IMR-90 (cell line): ENCODE measurements around the gene LSM14B. TPM values are rescaled to one million over a fixed set of nuclear protein-coding genes. Genes with fewer than 3 reads are reported as not detected.

ENCODE experiments used
- ATAC-seq: fragments of 200-7000 bp; cut with Tn5 transposase; 2 replicates; pipeline ENCODE4 v1.9.1; 2020; ENCODE audit warnings: low read depth, mild to moderate bottlenecking, moderate library complexity
- BruUV-seq: library from RNA; stranded (reverse); fragments of 400-500 nt; replicated peaks from 2 replicates; lab custom pipeline; 2021; lab: Mats Ljungman, UMichigan
- CTCF ChIA-PET: fragments of 300-600 bp; formaldehyde crosslinking; extraction: SDS; loops from one replicate; lab custom pipeline; 2021; ENCODE audit warnings: antibody characterized with exemption; lab: Yijun Ruan, JAX
- POLR2A ChIA-PET: fragments of 300-600 bp; sonication (Branson Sonifier 250); formaldehyde crosslinking; loops from one replicate; lab custom pipeline; 2022; ENCODE audit warnings: antibody characterized with exemption; ENCODE audit not compliant: unreplicated experiment; lab: Charles Lee
- DNase-seq: peaks from one replicate; pipeline ENCODE4 v3.0.0; 2013
- H2AFZ ChIP-seq: replicated peaks from 2 replicates; pipeline ENCODE3; 2013; ENCODE audit warnings: low read length, mild to moderate bottlenecking; ENCODE audit not compliant: poor library complexity
- H2AK5ac ChIP-seq: 2 replicates; pipeline ENCODE4 v1.6.1; 2013; ENCODE audit warnings: low read depth, low read length, inconsistent platforms
- H2AK9ac ChIP-seq: replicated peaks from 2 replicates; pipeline ENCODE3; 2013; ENCODE audit warnings: mild to moderate bottlenecking, low read depth, low read length, moderate library complexity; ENCODE audit not compliant: poor library complexity
- H2BK120ac ChIP-seq: 2 replicates; pipeline ENCODE4 v1.6.1; 2013; ENCODE audit warnings: low read depth, low read length, inconsistent platforms
- H2BK15ac ChIP-seq: 3 replicates; pipeline ENCODE4 v1.6.1; 2013; ENCODE audit warnings: low read depth, low read length, inconsistent platforms
- H2BK20ac ChIP-seq: 2 replicates; pipeline ENCODE4 v1.6.1; 2013; ENCODE audit warnings: low read depth, mild to moderate bottlenecking, inconsistent platforms, low read length, moderate library complexity
- H2BK5ac ChIP-seq: 2 replicates; pipeline ENCODE4 v1.6.1; 2013; ENCODE audit warnings: mild to moderate bottlenecking, low read depth, low read length, inconsistent platforms; ENCODE audit not compliant: poor library complexity, severe bottlenecking
- H3K14ac ChIP-seq: replicated peaks from 2 replicates; pipeline ENCODE4 v1.6.1; 2013; ENCODE audit warnings: low read depth, low read length, inconsistent platforms
- H3K18ac ChIP-seq: 2 replicates; pipeline ENCODE4 v1.6.1; 2013; ENCODE audit warnings: low read depth, low read length, control low read depth
- H3K23ac ChIP-seq: 2 replicates; pipeline ENCODE4 v1.6.1; 2013; ENCODE audit warnings: low read depth, low read length, inconsistent platforms
- H3K27ac ChIP-seq: 2 replicates; pipeline ENCODE4 v1.5.1; 2013; ENCODE audit warnings: mild to moderate bottlenecking, control low read depth, low read length; ENCODE audit not compliant: insufficient read depth
- H3K27me3 ChIP-seq: 2 replicates; pipeline ENCODE4 v1.6.1; 2013; ENCODE audit warnings: low read length; ENCODE audit not compliant: control insufficient read depth, insufficient read depth
- H3K36me3 ChIP-seq: 2 replicates; pipeline ENCODE4 v1.6.1; 2013; ENCODE audit warnings: low read length, mixed read lengths; ENCODE audit not compliant: control insufficient read depth, insufficient read depth
- H3K4ac ChIP-seq: 2 replicates; pipeline ENCODE4 v1.6.1; 2013; ENCODE audit warnings: low read depth, low read length, inconsistent platforms
- H3K4me1 ChIP-seq: 2 replicates; pipeline ENCODE4 v1.6.1; 2013; ENCODE audit warnings: low read length, mixed read lengths; ENCODE audit not compliant: control insufficient read depth, insufficient read depth
- H3K4me2 ChIP-seq: 2 replicates; pipeline ENCODE4 v1.6.1; 2013; ENCODE audit warnings: low read depth, mild to moderate bottlenecking, control low read depth, low read length, moderate library complexity
- H3K4me3 ChIP-seq: 2 replicates; pipeline ENCODE4 v1.5.1; 2013; ENCODE audit warnings: low read depth, mild to moderate bottlenecking, control low read depth, low read length, moderate library complexity; ENCODE audit not compliant: insufficient read depth
- H3K56ac ChIP-seq: 2 replicates; pipeline ENCODE4 v1.6.1; 2013; ENCODE audit warnings: low read length, inconsistent platforms; ENCODE audit not compliant: insufficient read depth; ENCODE audit errors: extremely low read depth
- H3K79me1 ChIP-seq, 2 experiments: 2 replicates each; pipeline ENCODE4 v1.6.1; 2013; ENCODE audit warnings: low read length in 2 of 2, inconsistent platforms in 1 of 2, low read depth in 1 of 2
- H3K9ac ChIP-seq: 2 replicates; pipeline ENCODE4 v1.6.1; 2013; ENCODE audit warnings: low read depth, low read length, control low read depth
- H3K9me1 ChIP-seq: 2 replicates; pipeline ENCODE4 v1.6.1; 2013; ENCODE audit warnings: low read length, inconsistent platforms; ENCODE audit not compliant: insufficient read depth
- H3K9me3 ChIP-seq: 2 replicates; pipeline ENCODE4 v1.6.1; 2013; ENCODE audit warnings: low read length; ENCODE audit not compliant: control insufficient read depth, insufficient read depth
- H4K20me1 ChIP-seq: 2 replicates; pipeline ENCODE4 v1.6.1; 2013; ENCODE audit warnings: low read length, inconsistent platforms; ENCODE audit not compliant: insufficient read depth
- H4K5ac ChIP-seq: 2 replicates; pipeline ENCODE4 v1.6.1; 2013; ENCODE audit warnings: mild to moderate bottlenecking, low read depth, low read length, control low read depth
- H4K8ac ChIP-seq, 2 experiments: 2 replicates each; pipeline ENCODE4 v1.6.1; 2013; ENCODE audit warnings: low read depth in 2 of 2, low read length in 2 of 2, control low read depth in 1 of 2, inconsistent platforms in 1 of 2
- H4K91ac ChIP-seq: 2 replicates; pipeline ENCODE4 v1.6.1; 2013; ENCODE audit warnings: low read depth, low read length, inconsistent platforms; ENCODE audit not compliant: insufficient read depth
- BHLHE40 ChIP-seq: fragments of 150-350 bp; IDR thresholded peaks from 2 replicates; pipeline ENCODE4 v1.6.1; 2016; ENCODE audit warnings: mild to moderate bottlenecking, low read depth, low read length
- CEBPB ChIP-seq: IDR thresholded peaks from 2 replicates; pipeline ENCODE4 v1.6.1; 2012; ENCODE audit warnings: low read depth, low read length, improper control_type of control experiment
- CHD1 ChIP-seq: IDR thresholded peaks from 2 replicates; pipeline ENCODE4 v1.6.1; 2012; ENCODE audit warnings: low read depth, low read length, improper control_type of control experiment
- CTCF ChIP-seq: conservative IDR thresholded peaks from 2 replicates; pipeline ENCODE4 v1.5.1; 2012; ENCODE audit warnings: mild to moderate bottlenecking, low read depth, low read length, improper control_type of control experiment
- ELK1 ChIP-seq: fragments of 150-350 bp; IDR thresholded peaks from 2 replicates; pipeline ENCODE4 v1.6.1; 2016; ENCODE audit warnings: low read depth, mild to moderate bottlenecking, low read length, moderate library complexity, borderline replicate concordance
- FOS ChIP-seq: fragments of 150-350 bp; IDR thresholded peaks from 2 replicates; pipeline ENCODE4 v1.6.1; 2016; ENCODE audit warnings: low read depth, low read length
- MAFK ChIP-seq: IDR thresholded peaks from 2 replicates; pipeline ENCODE4 v1.6.1; 2012; ENCODE audit warnings: low read depth, low read length, improper control_type of control experiment
- MAZ ChIP-seq: IDR thresholded peaks from 2 replicates; pipeline ENCODE4 v1.6.1; 2012; ENCODE audit warnings: low read depth, mild to moderate bottlenecking, low read length, improper control_type of control experiment, moderate library complexity, borderline replicate concordance
- MXI1 ChIP-seq: IDR thresholded peaks from 2 replicates; pipeline ENCODE4 v1.6.1; 2012; ENCODE audit warnings: low read depth, mild to moderate bottlenecking, low read length, moderate library complexity, borderline replicate concordance
- NFE2L2 ChIP-seq: fragments of 150-350 bp; IDR thresholded peaks from 2 replicates; pipeline ENCODE4 v1.6.1; 2016; ENCODE audit warnings: low read depth, mild to moderate bottlenecking, low read length
- POLR2A ChIP-seq: IDR thresholded peaks from 2 replicates; pipeline ENCODE4 v1.6.1; 2012; ENCODE audit warnings: mild to moderate bottlenecking, low read depth, low read length
- RAD21 ChIP-seq: IDR thresholded peaks from 2 replicates; pipeline ENCODE4 v1.6.1; 2012; ENCODE audit warnings: low read length, improper control_type of control experiment
- RCOR1 ChIP-seq: IDR thresholded peaks from 2 replicates; pipeline ENCODE4 v1.6.1; 2012; ENCODE audit warnings: mild to moderate bottlenecking, low read length, improper control_type of control experiment; ENCODE audit not compliant: insufficient replicate concordance
- RFX5 ChIP-seq: IDR thresholded peaks from 2 replicates; pipeline ENCODE4 v1.8.0; 2012; ENCODE audit warnings: low read depth, mild to moderate bottlenecking, low read length, moderate library complexity
- SMC3 ChIP-seq: fragments of 150-350 bp; IDR thresholded peaks from 2 replicates; pipeline ENCODE4 v1.6.1; 2016; ENCODE audit warnings: low read depth, mild to moderate bottlenecking, antibody characterized with exemption, low read length, moderate library complexity
- USF2 ChIP-seq: fragments of 150-350 bp; IDR thresholded peaks from 2 replicates; pipeline ENCODE4 v1.6.1; 2017; ENCODE audit warnings: mild to moderate bottlenecking, antibody characterized with exemption, low read length, low read depth
- WGBS, 2 experiments: methylation state at CpG; one replicate each; pipeline versions ENCODE4 v1.1.5 to v1.1.7; 2013; ENCODE audit warnings: missing lambda C conversion rate in 2 of 2; ENCODE audit not compliant: insufficient read length in 1 of 2; ENCODE audit errors: extremely low coverage in 2 of 2; 5-methylcytosine and 5-hydroxymethylcytosine counted together
- dilution Hi-C: fragments of 300-500 bp; cut with HindIII; formaldehyde crosslinking; loops from one replicate; pipeline ENCODE4 v1.14.3; 2018; ENCODE audit warnings: low sequenced_read_pairs; ENCODE audit not compliant: unreplicated experiment
- in situ Hi-C: fragments of 300-500 bp; cut with MboI; formaldehyde crosslinking; loops from 3 replicates; pipeline ENCODE4 v1.14.3; 2019; ENCODE audit warnings: low sequenced_read_pairs, inconsistent platforms, mixed read lengths
- intact Hi-C: fragments of 100-400 bp; cut with micrococcal nuclease; formaldehyde crosslinking; loops from 2 replicates; pipeline ENCODE4 v1.10.0; 2022
- polyA plus RNA-seq, 3 experiments: library from polyadenylated mRNA; depleted of rRNA; stranded (reverse); fragments of >200 nt; gene quantifications; 2 replicates each; pipeline ENCODE4 v1.2.3, GENCODE V29; 2012; ENCODE audit warnings: low replicate concordance in 1 of 3
- total RNA-seq: library from RNA; depleted of rRNA; stranded (reverse); fragments of >200 nt; gene quantifications from 2 replicates; pipeline ENCODE4 v1.2.3, GENCODE V29; 2012

Gene LSM14B
- total and polyA plus RNA-seq, 2 of the 4 experiments (the other 2 are of a cell fraction), result 23.7 to 41.1 TPM

GRCh38 chr20:62132421-62132820 is 10.1 kb downstream of the LSM14B start:
- Histone ChIP-seq H2AK9ac (no peak overlapping the region), H3K56ac (no peak overlapping the region), H4K20me1 (peaks cover 57% of the 10 kb centered on the region), H3K23ac (no peak overlapping the region), H3K14ac (no peak overlapping the region), H3K9me3 (no peaks in the 10 kb centered on the region), H3K4me3 (no peak overlapping the region), H3K9me1 (no peaks in the 10 kb centered on the region), H4K8ac (no peak overlapping the region), H2AK5ac (no peak overlapping the region), H2BK5ac (no peak overlapping the region), H3K18ac (no peak overlapping the region), H4K91ac (no peak overlapping the region), H3K27ac (no peak overlapping the region), H3K4me2 (no peak overlapping the region), H2AFZ (no peak overlapping the region), H3K27me3 (no peaks in the 10 kb centered on the region), H3K4me1 (peaks cover 3% of the 10 kb centered on the region; the same call in 1 of the 2 replicates), H2BK20ac (no peak overlapping the region), H2BK120ac (no peak overlapping the region), H3K36me3 (peaks cover 81% of the 10 kb centered on the region), H2BK15ac (no peak overlapping the region), H3K4ac (no peak overlapping the region), H3K79me1 (peaks cover 9 to 68% of the 10 kb centered on the region in 2 experiments), H4K5ac (no peak overlapping the region), H3K9ac (no peak overlapping the region)
- TF ChIP-seq SMC3 (no peak), BHLHE40 (no peak), RFX5 (no peak), POLR2A (no peak), CTCF (no peak), MAFK (no peak), NFE2L2 (no peak), RAD21 (no peak), CHD1 (no peak), FOS (no peak), USF2 (no peak), ELK1 (no peak), MAZ (no peak), CEBPB (no peak), RCOR1 (no peak), MXI1 (no peak)
- intact Hi-C loops, result no loop called here
- ATAC-seq, result no peak
- dilution Hi-C loops, result no loop called here
- ChIA-PET CTCF (no interaction called here), POLR2A (no interaction called here)
- no peak for DNase-seq
- 100% methylated on average over 2 of the region's 7 CpGs; no CpG with 5 or more reads in 1 of the 2 experiments for whole genome bisulfite sequencing, 2 experiments
- BruUV-seq, result no TSS peak
- in situ Hi-C loops, result no loop called here
